H1 (cell line): Measurements from ENCODE around the gene TRAK1. TPM values are rescaled to one million over a fixed set of nuclear protein-coding genes. Genes with fewer than 3 reads are reported as not detected.

Experiments
- BACH1 ChIP-seq: IDR thresholded peaks from 2 replicates; pipeline ENCODE4 v1.6.1; 2012; ENCODE audit warnings: low read length, improper control_type of control experiment
- BRCA1 ChIP-seq: IDR thresholded peaks from 2 replicates; pipeline ENCODE4 v1.6.1; 2012; ENCODE audit warnings: low read depth, low read length, improper control_type of control experiment
- CBX8 ChIP-seq: fragments of 300-800, 300-1000 bp; sonication (generic); IDR thresholded peaks from 2 replicates; pipeline ENCODE4 v1.7.1; 2016; ENCODE audit warnings: low read depth, low read length, borderline replicate concordance
- PHF8 ChIP-seq: fragments of 200-600 bp; sonication (generic); conservative IDR thresholded peaks from 2 replicates; pipeline ENCODE4 v1.7.1; 2012; ENCODE audit warnings: low read depth, mild to moderate bottlenecking, inconsistent platforms, low read length, moderate library complexity
- RAD21 ChIP-seq, 2 experiments: IDR thresholded peaks in 1 of 2; conservative IDR thresholded peaks in 1 of 2; 2 replicates each; pipeline ENCODE4 v1.6.1; 2011; ENCODE audit warnings: low read depth in 2 of 2, low read length in 2 of 2, improper control_type of control experiment in 1 of 2, inconsistent platforms in 1 of 2, mild to moderate bottlenecking in 1 of 2, moderate library complexity in 1 of 2
- SRF ChIP-seq: IDR thresholded peaks from 2 replicates; pipeline ENCODE4 v1.6.1; 2011; ENCODE audit warnings: mild to moderate bottlenecking, low read depth, low read length, moderate library complexity
- TBP ChIP-seq: IDR thresholded peaks from 2 replicates; pipeline ENCODE4 v1.6.1; 2011; ENCODE audit warnings: low read depth, low read length, improper control_type of control experiment
- polyA plus RNA-seq, 7 experiments: library from polyadenylated mRNA; depleted of rRNA in 3 of 7; stranded (reverse) in 5 of 7; unstranded in 2 of 7; fragments of >200 nt in 5 of 7; fragments of 200-250 nt in 2 of 7; gene quantifications; 1 replicate in 5 of 7; 2 replicates in 1 of 7; 4 replicates in 1 of 7; pipeline versions ENCODE4 v1.2.1 to v1.2.3, GENCODE V29; 2011 to 2013; ENCODE audit warnings: missing spikeins in 2 of 7, mixed read lengths in 2 of 7
- total RNA-seq: library from RNA; stranded (reverse); fragmentation: NEBNext Ultra II Directional; extraction: Animal tissue kit (Norgen Biotek cat#: 25700); gene quantifications from 2 replicates; pipeline ENCODE4 v1.2.1, GENCODE V29; 2021

TRAK1 gene
- total and polyA plus RNA-seq, 2 of the 8 experiments (the other 6 are each of a cell fraction or from before 2014, with no cell fraction given) = 21.3 to 32.7 TPM

GRCh38 chr3:42183991-42184632 lies 93.0 kb downstream of the TRAK1 start (continued):
- TF ChIP-seq CBX8 = no peak
- TF ChIP-seq RAD21 (IDR thresholded peaks at IDR 0.05 in 1 of 2, conservative IDR thresholded peaks at IDR 0.05 in 1 of 2; ENCODE audit: low read depth in 2 of 2, low read length in 2 of 2) = no peak
- TF ChIP-seq PHF8 = no peak
- TF ChIP-seq SRF = no peak
- no peak for TF ChIP-seq BRCA1
- TF ChIP-seq TBP = no peak
- TF ChIP-seq BACH1 = no peak
